Ovary (tissue), 9 donors: ENCODE data around the gene ATPAF1. TPM values are rescaled to one million over a fixed set of nuclear protein-coding genes. Genes with fewer than 3 reads are reported as not detected.
"Not testable (repeated sequence)": the region's sequence is repeated elsewhere in the genome, so short reads cannot be mapped to it uniquely, and the experiment has no call there.

Experiments used
- DNase-seq, 5 donors: peaks; one replicate each; pipeline ENCODE4 v3.0.0-alpha.2; 2019 to 2020
- H3K27ac ChIP-seq, 2 donors: fragments of 200-600 bp; one replicate each; pipeline versions ENCODE4 v1.5.1 to v1.8.0; 2019 to 2022
- H3K27me3 ChIP-seq: fragments of 200-600 bp; one replicate; pipeline ENCODE4 v1.8.0; 2022
- H3K36me3 ChIP-seq: fragments of 200-600 bp; sonication (generic); one replicate; pipeline ENCODE4 v1.5.1; 2019
- H3K4me1 ChIP-seq: one replicate; pipeline ENCODE4 v1.8.1; 2013; ENCODE audit warnings: mild to moderate bottlenecking, moderate library complexity; ENCODE audit not compliant: insufficient read depth
- H3K4me3 ChIP-seq: fragments of 200-600 bp; sonication (generic); one replicate; pipeline ENCODE4 v1.5.1; 2017
- H3K9me3 ChIP-seq, 2 donors: fragments of 200-600 bp in 1 of 2; sonication (generic) in 1 of 2; one replicate each; pipeline versions ENCODE4 v1.5.1 to v1.8.1; 2013 to 2019; ENCODE audit warnings: mild to moderate bottlenecking in 1 of 2, moderate library complexity in 1 of 2
- EP300 ChIP-seq: sonication (generic); formaldehyde crosslinking; IDR thresholded peaks from one replicate; pipeline ENCODE4 v1.6.1; 2017; ENCODE audit warnings: antibody characterized with exemption
- POLR2A ChIP-seq: fragments of 450-650 bp; IDR thresholded peaks from one replicate; pipeline ENCODE4 v1.6.1; 2017; ENCODE audit warnings: antibody characterized with exemption, mild to moderate bottlenecking, moderate library complexity
- WGBS, 3 donors: extraction: QIAGEN DNeasy Blood & Tissue Kit in 1 of 3; methylation state at CpG; one replicate each; pipeline versions ENCODE4 v1.1.5 to v1.1.7; 2013 to 2017; 5-methylcytosine and 5-hydroxymethylcytosine counted together
- intact Hi-C, 4 donors: fragments of 100-400 bp; cut with DNase I; formaldehyde crosslinking; loops; one replicate each; pipeline versions ENCODE4 v1.11.0 to v1.15.1; 2022 to 2023
- polyA plus RNA-seq, 2 donors: library from polyadenylated mRNA; stranded (reverse); fragments of 200-250 nt in 1 of 2; fragments of 350-450 nt in 1 of 2; fragmentation: Illumina TruSeq in 1 of 2; extraction: RNeasy Lipid Tissue Mini Kit (QIAGEN cat#74804) in 1 of 2; gene quantifications; one replicate each; pipeline ENCODE4 v1.2.3, GENCODE V29; 2013 to 2014
- total RNA-seq, 7 donors: library from RNA; depleted of rRNA in 2 of 7; stranded (reverse); fragments of >200 nt in 2 of 7; fragmentation: NEBNext Ultra II Directional in 3 of 7; extraction: Animal tissue kit (Norgen Biotek cat#: 25700) in 3 of 7; gene quantifications; one replicate each; pipeline versions ENCODE4 v1.1.0 to v1.2.4, GENCODE V29; 2016 to 2023
- TF ChIP-seq, protein P1 (sequence below), 3 donors: fragments of 450-650 bp in 2 of 3; fragments of 200-600 bp in 1 of 3; IDR thresholded peaks; one replicate each; pipeline versions ENCODE4 v1.5.1 to v1.8.0; 2016 to 2022; ENCODE audit warnings: antibody characterized with exemption in 3 of 3, mild to moderate bottlenecking in 1 of 3
- donor health status: DM: no; HTN: no; CAD: no; lungs with moderate emphysema.
- donor health status: DM: no; HTN: no; CAD: no.
- donor health status: Bipolar disorder and iron deficiency.
- donor health status: DM: yes; HTN: yes; CAD: no.
- donor health status: DM: no; HTN: no; CAD: no.
- donor health status: DM: yes; HTN: yes; CAD: no.

The ATPAF1 gene
- total and polyA plus RNA-seq, 9 donors: 21.9 to 88.0 (median 29.3) TPM

DNA sequence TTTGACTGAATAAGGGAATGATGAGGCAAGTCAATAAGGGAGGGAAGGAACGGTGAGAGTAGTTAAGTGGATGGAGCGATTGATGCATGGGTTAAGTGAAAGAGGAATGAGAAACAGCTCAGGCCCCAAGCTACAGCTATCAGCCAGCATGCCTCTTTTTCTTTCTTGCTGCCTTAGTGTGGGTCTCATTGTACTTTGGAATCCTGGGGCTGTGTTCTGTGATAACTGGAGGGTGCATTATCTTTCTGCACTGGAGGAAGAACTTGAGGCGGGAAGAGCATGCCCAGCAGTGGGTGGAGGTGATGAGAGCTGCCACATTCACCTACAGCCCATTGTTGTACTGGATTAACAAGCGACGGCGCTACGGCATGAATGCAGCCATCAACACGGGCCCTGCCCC, 4.5 kb upstream of the ATPAF1 start:
- no peaks in the 10 kb centered on the region for H3K36me3 ChIP-seq
- H3K9me3 ChIP-seq: no peaks in the 10 kb centered on the region
- no peak overlapping the region for H3K4me3 ChIP-seq
- WGBS, 3 donors: 70 to 77% (median 76%) methylated on average over 8 of the region's 8 CpGs
- no peak for TF ChIP-seq EP300
- TF ChIP-seq, protein P1, sequence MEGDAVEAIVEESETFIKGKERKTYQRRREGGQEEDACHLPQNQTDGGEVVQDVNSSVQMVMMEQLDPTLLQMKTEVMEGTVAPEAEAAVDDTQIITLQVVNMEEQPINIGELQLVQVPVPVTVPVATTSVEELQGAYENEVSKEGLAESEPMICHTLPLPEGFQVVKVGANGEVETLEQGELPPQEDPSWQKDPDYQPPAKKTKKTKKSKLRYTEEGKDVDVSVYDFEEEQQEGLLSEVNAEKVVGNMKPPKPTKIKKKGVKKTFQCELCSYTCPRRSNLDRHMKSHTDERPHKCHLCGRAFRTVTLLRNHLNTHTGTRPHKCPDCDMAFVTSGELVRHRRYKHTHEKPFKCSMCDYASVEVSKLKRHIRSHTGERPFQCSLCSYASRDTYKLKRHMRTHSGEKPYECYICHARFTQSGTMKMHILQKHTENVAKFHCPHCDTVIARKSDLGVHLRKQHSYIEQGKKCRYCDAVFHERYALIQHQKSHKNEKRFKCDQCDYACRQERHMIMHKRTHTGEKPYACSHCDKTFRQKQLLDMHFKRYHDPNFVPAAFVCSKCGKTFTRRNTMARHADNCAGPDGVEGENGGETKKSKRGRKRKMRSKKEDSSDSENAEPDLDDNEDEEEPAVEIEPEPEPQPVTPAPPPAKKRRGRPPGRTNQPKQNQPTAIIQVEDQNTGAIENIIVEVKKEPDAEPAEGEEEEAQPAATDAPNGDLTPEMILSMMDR (IDR thresholded peaks at IDR 0.05): no peak
- TF ChIP-seq POLR2A: no peak
- intact Hi-C loops: loop anchor here in 1 of 4 donors (5.0 kb wide), 1 partner anchor 50 kb away; no protein-coding TSS in a partner anchor
- no peak overlapping the region for H3K27ac ChIP-seq
- DNase-seq: no peak
- H3K27me3 ChIP-seq: no peaks in the 10 kb centered on the region
- H3K4me1 ChIP-seq: no peaks in the 10 kb centered on the region

DNA sequence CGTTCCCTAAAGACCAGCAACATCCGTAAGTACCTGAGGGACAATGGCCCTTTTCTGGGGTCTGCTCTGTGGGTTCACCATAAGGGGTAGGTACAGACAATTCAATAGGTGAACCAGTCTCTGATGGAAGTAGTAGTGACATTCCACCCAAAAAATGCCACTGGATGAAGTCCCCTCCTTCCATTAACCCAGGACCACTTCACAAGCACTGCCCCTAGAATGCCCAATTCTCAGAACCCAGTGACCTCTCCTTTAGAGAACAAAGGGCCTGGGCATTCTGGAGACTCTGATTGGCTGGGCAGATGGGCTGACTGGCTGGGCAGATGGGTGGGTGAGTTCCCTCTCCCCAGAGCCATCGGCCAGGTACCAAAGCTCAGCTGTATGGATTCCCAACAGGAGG, 3.4 kb upstream of the ATPAF1 start, which contains the start of gene TEX38:
Gene TEX38, plus strand, starts transcription at position 301 of the 400 bp plus-strand sequence. Its CDS starts 81 bp downstream, at position 382.
- no peaks in the 10 kb centered on the region for H3K9me3 ChIP-seq
- H3K36me3 ChIP-seq: no peaks in the 10 kb centered on the region
- H3K4me1 ChIP-seq: peaks cover 1% of the 10 kb centered on the region
- no peak within 1 kb of the TSS for H3K27ac ChIP-seq
- no peak for DNase-seq
- TF ChIP-seq POLR2A (no peak), EP300 (no peak)
- TF ChIP-seq, protein P1 (IDR thresholded peaks at IDR 0.05): no peak
- no peaks in the 10 kb centered on the region for H3K27me3 ChIP-seq
- 89 to 92% (median 90%) methylated on average over 3 of the region's 3 CpGs for WGBS, 3 donors
- H3K4me3 ChIP-seq: no peak within 1 kb of the TSS
- intact Hi-C loops: loop anchor here in 1 of 4 donors (5.0 kb wide), 1 partner anchor 51 kb away; no protein-coding TSS in a partner anchor

DNA sequence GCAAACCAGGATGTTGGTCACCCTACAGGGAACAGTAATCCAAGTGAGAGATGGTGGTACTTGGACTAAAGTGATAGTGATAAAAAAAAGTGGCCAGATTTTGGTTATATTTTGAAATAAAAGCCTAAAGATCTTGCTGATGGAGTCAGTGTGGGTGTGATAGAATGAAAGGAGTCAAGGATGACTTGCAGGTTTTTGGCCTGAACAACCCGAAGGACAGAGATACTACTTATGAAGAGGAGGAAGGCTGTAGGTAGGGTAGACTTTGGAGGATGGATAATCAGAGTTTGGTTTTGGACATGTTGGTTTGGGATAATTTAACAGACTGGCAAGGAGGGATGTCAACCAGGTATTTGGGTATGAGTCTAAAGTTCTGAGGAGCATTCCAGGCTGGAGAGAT, 2.0 kb upstream of the ATPAF1 start:
- intact Hi-C loops: loop anchor here in 1 of 4 donors (5.0 kb wide), 1 partner anchor 52 kb away; no protein-coding TSS in a partner anchor
- H3K27me3 ChIP-seq: no peaks in the 10 kb centered on the region
- H3K36me3 ChIP-seq: no peaks in the 10 kb centered on the region
- 81 to 91% (median 88%) methylated on average over 1 of the region's 1 CpG for WGBS, 3 donors
- H3K9me3 ChIP-seq: no peaks in the 10 kb centered on the region
- no peak overlapping the region for H3K4me3 ChIP-seq
- no peak for DNase-seq
- no peak overlapping the region for H3K27ac ChIP-seq
- peaks cover 3% of the 10 kb centered on the region for H3K4me1 ChIP-seq
- no peak for TF ChIP-seq POLR2A

DNA sequence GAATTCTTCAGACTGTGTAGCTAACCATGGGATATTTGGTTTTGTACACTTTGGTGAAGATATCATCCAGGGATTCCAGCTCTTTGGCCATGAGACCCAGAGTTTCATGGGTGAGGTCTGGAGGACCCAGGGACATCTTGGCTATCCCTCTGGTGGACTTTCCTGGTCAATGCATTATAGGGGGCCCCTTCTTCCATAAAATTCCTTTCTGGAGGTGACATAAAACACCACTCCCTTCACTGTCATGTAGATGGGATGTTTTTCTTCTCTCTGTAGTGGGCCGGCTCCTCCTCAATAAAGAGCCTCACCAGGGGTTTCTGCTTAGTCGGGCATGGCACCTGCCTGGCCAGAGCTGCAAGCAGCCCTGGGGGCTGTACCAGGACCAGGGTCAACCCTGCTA, 2.2 kb downstream of the ATPAF1 start:
- no peaks in the 10 kb centered on the region for H3K27me3 ChIP-seq
- H3K9me3 ChIP-seq: no peaks in the 10 kb centered on the region
- intact Hi-C loops: loop anchor here in 2 of 4 donors (5.0 kb wide), 1 partner anchor 49 kb away; the partner anchor contains the start of gene MOB3C (in 2 of the 2)
- TF ChIP-seq, protein P1 (IDR thresholded peaks at IDR 0.05): no peak
- TF ChIP-seq POLR2A: no peak
- H3K4me1 ChIP-seq: peaks cover 3% of the 10 kb centered on the region
- DNase-seq: no peak
- WGBS, 3 donors: 73 to 79% (median 78%) methylated on average over 2 of the region's 2 CpGs
- H3K36me3 ChIP-seq: no peaks in the 10 kb centered on the region
- H3K27ac ChIP-seq: no peak overlapping the region
- H3K4me3 ChIP-seq: no peak overlapping the region

DNA sequence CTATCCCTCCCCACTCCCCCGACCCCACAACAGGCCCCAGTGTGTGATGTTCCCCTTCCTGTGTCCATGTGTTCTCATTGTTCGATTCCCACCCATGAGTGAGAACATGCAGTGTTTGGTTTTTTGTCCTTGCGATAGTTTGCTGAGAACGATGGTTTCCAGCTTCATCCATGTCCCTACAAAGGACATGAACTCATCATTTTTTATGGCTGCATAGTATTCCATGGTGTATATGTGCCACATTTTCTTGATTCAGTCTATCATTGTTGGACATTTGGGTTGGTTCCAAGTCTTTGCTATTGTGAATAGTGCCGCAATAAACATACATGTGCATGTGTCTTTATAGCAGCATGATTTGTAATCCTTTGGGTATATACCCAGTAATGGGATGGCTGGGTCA, 5.2 kb downstream of the ATPAF1 start:
- H3K36me3 ChIP-seq, intact Hi-C loops: not testable (repeated sequence)
- 95 to 97% (median 96%) methylated on average over 4 to 5 of the region's 5 CpGs for WGBS, 3 donors

DNA sequence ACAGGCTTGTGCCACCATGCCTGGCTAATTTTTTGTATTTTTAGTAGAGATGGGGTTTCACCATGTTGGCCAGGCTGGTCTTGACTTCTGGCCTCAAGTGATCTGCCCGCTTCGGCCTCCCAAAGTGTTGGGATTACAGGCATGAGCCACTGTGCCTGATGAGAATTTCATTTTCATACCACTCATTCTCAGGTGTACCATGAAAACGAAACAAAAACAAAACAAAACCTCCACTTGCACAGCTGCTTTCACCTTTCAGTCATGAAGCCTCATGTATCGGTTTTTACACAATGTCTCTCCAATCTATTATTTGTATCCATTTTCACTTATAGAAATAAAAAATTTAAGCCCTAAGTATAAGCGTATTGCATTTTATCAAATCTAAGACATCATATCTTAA, 8.0 kb downstream of the ATPAF1 start:
- DNase-seq, H3K27me3 ChIP-seq, H3K27ac ChIP-seq, H3K4me1 ChIP-seq, H3K4me3 ChIP-seq, intact Hi-C loops, H3K36me3 ChIP-seq, H3K9me3 ChIP-seq: not testable (repeated sequence)
- WGBS, 3 donors: 90 to 94% (median 91%) methylated on average over 5 of the region's 5 CpGs

More for the DNA sequence above, 5.2 kb downstream of the ATPAF1 start:
- DNase-seq, H3K4me3 ChIP-seq, H3K4me1 ChIP-seq, H3K27ac ChIP-seq, H3K27me3 ChIP-seq, H3K9me3 ChIP-seq: not testable (repeated sequence)
